Heart right ventricle (tissue), 16 donors: ENCODE data around the gene TMEM132D. TPM values are rescaled to one million over a fixed set of nuclear protein-coding genes. Genes with fewer than 3 reads are reported as not detected.

Experiments
- ATAC-seq, 8 donors: fragments of 200-7000 bp; cut with Tn5 transposase; one replicate each; pipeline ENCODE4 v1.9.1; 2020; ENCODE audit warnings: mild to moderate bottlenecking in 8 of 8, moderate library complexity in 8 of 8, moderate number of reproducible peaks in 1 of 8
- DNase-seq, 2 donors: peaks; one replicate each; pipeline ENCODE4 v3.0.0-alpha.2; 2020
- H3K27ac ChIP-seq, 10 donors: fragments of 200-600 bp; sonication (generic) in 2 of 10; one replicate each; pipeline versions ENCODE4 v1.5.0 to v1.8.0; 2020 to 2022; ENCODE audit warnings: mild to moderate bottlenecking in 3 of 10
- H3K27me3 ChIP-seq, 7 donors: fragments of 200-600 bp; one replicate each; pipeline ENCODE4 v1.8.0; 2021 to 2022; ENCODE audit warnings: mild to moderate bottlenecking in 2 of 7
- H3K36me3 ChIP-seq, 9 donors: fragments of 200-600 bp; sonication (generic) in 1 of 9; one replicate each; pipeline versions ENCODE4 v1.5.0 to v1.8.0; 2020 to 2022; ENCODE audit warnings: mild to moderate bottlenecking in 2 of 9
- H3K4me1 ChIP-seq, 9 donors: fragments of 200-600 bp; sonication (generic) in 1 of 9; one replicate each; pipeline versions ENCODE4 v1.5.0 to v1.8.0; 2020 to 2022; ENCODE audit warnings: mild to moderate bottlenecking in 4 of 9
- H3K4me3 ChIP-seq, 10 donors: fragments of 200-600 bp; sonication (generic) in 2 of 10; one replicate each; pipeline versions ENCODE4 v1.5.0 to v1.8.0; 2020 to 2022; ENCODE audit warnings: mild to moderate bottlenecking in 7 of 10, moderate library complexity in 2 of 10
- H3K9me3 ChIP-seq, 11 donors: fragments of 200-600 bp in 10 of 11; sonication (generic) in 2 of 11; one replicate each; pipeline versions ENCODE4 v1.5.0 to v1.8.0; 2013 to 2022; ENCODE audit warnings: mild to moderate bottlenecking in 2 of 11, control low read depth in 1 of 11, moderate library complexity in 1 of 11
- WGBS, 2 donors: extraction: QIAGEN DNeasy Blood & Tissue Kit; methylation state at CpG; one replicate each; pipeline ENCODE4 v1.1.7; 2013; ENCODE audit warnings: inconsistent platforms in 1 of 2; 5-methylcytosine and 5-hydroxymethylcytosine counted together
- intact Hi-C, 10 donors: fragments of 100-400 bp; cut with DNase I; formaldehyde crosslinking; loops; one replicate each; pipeline versions ENCODE4 v1.11.1 to v1.14.2; 2022
- polyA plus RNA-seq, 2 donors: library from polyadenylated mRNA; stranded (reverse); fragments of 200-250 nt; gene quantifications; one replicate each; pipeline ENCODE4 v1.2.3, GENCODE V29; 2013
- total RNA-seq, 10 donors: library from RNA; stranded (reverse); fragmentation: NEBNext Ultra II Directional in 3 of 10; extraction: Animal tissue kit (Norgen Biotek cat#: 25700) in 3 of 10; gene quantifications; one replicate each; pipeline versions ENCODE4 v1.2.1 to v1.2.4, GENCODE V29; 2021 to 2023
- TF ChIP-seq, protein P1 (sequence below), 9 donors: fragments of 200-600 bp; sonication (generic) in 2 of 9; IDR thresholded peaks; one replicate each; pipeline versions ENCODE4 v1.5.0 to v1.8.0; 2021 to 2022; ENCODE audit warnings: antibody characterized with exemption in 9 of 9, mild to moderate bottlenecking in 5 of 9, moderate library complexity in 1 of 9
- donor health status: Arrhythmogenic right ventricular cardiomyopathy.
- donor health status: ischemic (EF 13 %, LVEDD 7.1; RV severe dilation, severe dysfunction).
- donor health status: healthy with polysubstance abuse.
- donor health status: DM: no; HTN: yes; CAD: no.
- donor health status: DM: no; HTN: no; CAD: no.
- donor health status: ischemic (EF 25% LVEDD 6.9; RV normal size, moderate dysfunction).
- donor health status: ischemic (EF 25% LVEDD 5.7; RV mildly dilated, moderate dysfunction).
- donor health status: healthy.
- donor health status: DM: yes; HTN: yes; CAD: no.
- donor health status: Ischemic cardiomyopathy.
- donor health status: ischemic (EF 35%, LVEDD 5.7; RV mildly dilated, moderate dysfunction).
- donor health status: nonischemic (EF 11% LVEDD 7.7; RV severe dilation, severe dysfunction).
- donor health status: DM: yes; HTN: yes; CAD: no.
- donor health status: PGD.
- donor health status: ischemic (EF 29% LVEDD 5.4; RV normal size, mild dysfunction).
- donor health status: nonischemic (EF 23%, LVEDD 6.1; RV moderate dilation, normal function).

Gene TMEM132D
- total and polyA plus RNA-seq, 12 donors = not detected

DNA sequence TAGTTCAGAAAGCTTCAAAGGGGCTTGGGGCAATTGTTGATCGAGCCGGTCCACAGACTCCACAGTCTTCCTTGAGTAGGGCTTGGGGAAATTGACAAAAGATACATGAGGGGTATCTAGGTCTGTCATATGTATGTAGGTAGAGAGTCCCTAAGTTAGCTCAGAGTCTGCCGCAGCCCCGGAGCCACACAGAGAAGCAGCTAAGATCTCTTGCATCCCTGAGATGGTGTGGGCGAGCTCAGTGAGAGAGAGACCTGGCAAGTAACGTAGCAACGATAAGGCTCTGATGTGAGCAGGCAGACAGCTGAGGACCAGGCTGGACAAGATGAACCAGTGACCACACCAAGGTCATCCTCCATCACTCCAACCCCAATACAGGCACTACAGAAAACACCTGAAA is 297.6 kb downstream of the TMEM132D start:
- TF ChIP-seq, protein P1, sequence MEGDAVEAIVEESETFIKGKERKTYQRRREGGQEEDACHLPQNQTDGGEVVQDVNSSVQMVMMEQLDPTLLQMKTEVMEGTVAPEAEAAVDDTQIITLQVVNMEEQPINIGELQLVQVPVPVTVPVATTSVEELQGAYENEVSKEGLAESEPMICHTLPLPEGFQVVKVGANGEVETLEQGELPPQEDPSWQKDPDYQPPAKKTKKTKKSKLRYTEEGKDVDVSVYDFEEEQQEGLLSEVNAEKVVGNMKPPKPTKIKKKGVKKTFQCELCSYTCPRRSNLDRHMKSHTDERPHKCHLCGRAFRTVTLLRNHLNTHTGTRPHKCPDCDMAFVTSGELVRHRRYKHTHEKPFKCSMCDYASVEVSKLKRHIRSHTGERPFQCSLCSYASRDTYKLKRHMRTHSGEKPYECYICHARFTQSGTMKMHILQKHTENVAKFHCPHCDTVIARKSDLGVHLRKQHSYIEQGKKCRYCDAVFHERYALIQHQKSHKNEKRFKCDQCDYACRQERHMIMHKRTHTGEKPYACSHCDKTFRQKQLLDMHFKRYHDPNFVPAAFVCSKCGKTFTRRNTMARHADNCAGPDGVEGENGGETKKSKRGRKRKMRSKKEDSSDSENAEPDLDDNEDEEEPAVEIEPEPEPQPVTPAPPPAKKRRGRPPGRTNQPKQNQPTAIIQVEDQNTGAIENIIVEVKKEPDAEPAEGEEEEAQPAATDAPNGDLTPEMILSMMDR (IDR thresholded peaks at IDR 0.05) = no peak
- Histone ChIP-seq H3K27me3 (no peaks in the 10 kb centered on the region), H3K4me3 (no peak overlapping the region), H3K27ac (no peak overlapping the region), H3K4me1 (no peaks in the 10 kb centered on the region), H3K9me3 (peaks cover 0 to 8% (median 0%) of the 10 kb centered on the region in 11 donors), H3K36me3 (no peaks in the 10 kb centered on the region)
- intact Hi-C loops = no loop called here
- WGBS, 2 donors = 83% methylated on average over 7 of the region's 7 CpGs
- no peak for DNase-seq
- no peak for ATAC-seq

DNA sequence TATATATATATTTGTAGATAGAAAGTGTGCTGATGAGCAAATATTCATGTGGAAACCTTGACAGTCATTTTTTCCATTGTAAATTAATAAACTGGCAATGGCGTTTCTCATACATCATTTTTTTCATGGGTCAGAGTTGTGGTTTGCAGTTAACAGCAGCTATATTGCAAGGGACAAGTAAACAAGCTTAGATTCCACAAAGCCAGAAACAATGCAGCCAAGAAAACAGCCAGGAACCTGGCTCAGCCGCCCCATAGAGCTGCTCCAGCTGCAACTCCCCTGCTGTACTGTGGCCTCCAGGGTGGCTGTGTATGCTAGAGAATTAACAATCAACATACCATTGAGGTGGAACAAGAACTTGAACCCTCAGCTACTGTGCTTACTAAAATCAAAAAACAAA is 298.2 kb downstream of the TMEM132D start:
- intact Hi-C loops = no loop called here
- WGBS, 2 donors = 47 to 55% methylated on average over 2 of the region's 2 CpGs
- H3K27ac ChIP-seq = no peak overlapping the region
- no peak for ATAC-seq
- TF ChIP-seq, protein P1 (IDR thresholded peaks at IDR 0.05) = no peak
- DNase-seq = no peak
- no peaks in the 10 kb centered on the region for H3K27me3 ChIP-seq
- no peaks in the 10 kb centered on the region for H3K4me1 ChIP-seq
- peaks cover 0 to 14% (median 0%) of the 10 kb centered on the region in 11 donors for H3K9me3 ChIP-seq
- H3K4me3 ChIP-seq = no peak overlapping the region
- no peaks in the 10 kb centered on the region for H3K36me3 ChIP-seq

DNA sequence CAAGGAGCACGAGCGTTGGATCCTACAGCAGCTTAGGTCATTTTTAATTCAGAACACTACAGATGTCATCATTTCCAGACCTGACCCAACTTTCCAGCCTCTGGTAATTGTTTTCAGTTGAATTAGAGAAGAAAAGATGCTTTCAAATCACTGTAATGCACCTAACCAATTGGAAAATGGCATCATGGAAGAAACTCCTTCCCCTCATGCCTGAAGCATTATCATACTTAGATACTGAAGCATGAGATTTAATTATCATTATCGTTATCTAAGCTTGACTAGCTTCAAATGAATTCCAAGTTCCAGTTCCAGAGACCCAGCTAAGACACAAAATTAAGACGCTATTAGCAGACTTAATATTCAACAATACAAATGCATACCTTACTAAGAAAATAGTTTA is 299.3 kb downstream of the TMEM132D start:
- Histone ChIP-seq H3K27me3 (no peaks in the 10 kb centered on the region), H3K9me3 (peaks cover 0 to 15% (median 0%) of the 10 kb centered on the region in 11 donors), H3K27ac (no peak overlapping the region), H3K4me1 (no peaks in the 10 kb centered on the region), H3K4me3 (no peak overlapping the region), H3K36me3 (no peaks in the 10 kb centered on the region)
- ATAC-seq = no peak
- TF ChIP-seq, protein P1 (IDR thresholded peaks at IDR 0.05) = no peak
- intact Hi-C loops = no loop called here
- WGBS, 2 donors = 51 to 65% methylated on average over 4 of the region's 4 CpGs
- no peak for DNase-seq

DNA sequence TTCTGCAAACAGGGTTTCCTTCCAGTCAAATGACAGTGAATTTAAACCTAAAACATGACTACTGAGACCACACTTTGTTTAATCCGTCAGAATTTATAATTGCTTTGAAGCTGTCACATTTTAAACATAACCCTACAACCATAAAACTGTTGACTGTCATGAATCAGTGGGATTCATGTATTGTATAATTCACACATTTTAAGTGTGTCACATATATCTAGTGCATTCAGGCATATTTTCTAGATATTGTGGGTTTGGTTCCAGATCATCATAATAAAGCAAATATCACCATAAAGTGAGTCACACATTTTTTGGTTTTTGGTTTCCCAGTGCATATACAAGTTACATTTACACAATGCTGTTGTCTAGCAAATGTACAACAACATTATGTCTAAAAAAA is 304.4 kb downstream of the TMEM132D start:
- TF ChIP-seq, protein P1 (IDR thresholded peaks at IDR 0.05) = no peak
- Histone ChIP-seq H3K9me3 (peaks cover 0 to 15% (median 0%) of the 10 kb centered on the region in 11 donors), H3K27ac (no peak overlapping the region), H3K36me3 (no peaks in the 10 kb centered on the region), H3K4me3 (no peak overlapping the region), H3K27me3 (peaks cover 0 to 4% (median 0%) of the 10 kb centered on the region in 7 donors), H3K4me1 (no peaks in the 10 kb centered on the region)
- DNase-seq (no peak), ATAC-seq (no peak)
- 55 to 59% methylated on average over 1 of the region's 1 CpG for WGBS, 2 donors
- intact Hi-C loops = no loop called here
